ENCODE data around the gene PSME2.

The PSME2 gene

GRCh38 chr14:24122416-24122815 lies 24.0 kb downstream of the PSME2 start:
- no peak overlapping the region for H3K4me3 ChIP-seq (ENCODE audit: low read length)
- no peaks in the 10 kb centered on the region for H3K4me1 ChIP-seq (ENCODE audit: control insufficient read depth, insufficient read depth, low read length)
- no peak overlapping the region for H3K9ac ChIP-seq (ENCODE audit: low read length)
- H3K36me3 ChIP-seq (ENCODE audit: control insufficient read depth, insufficient read depth, low read length), result peaks cover 33% of the 10 kb centered on the region
- no peak overlapping the region for H3K27ac ChIP-seq (ENCODE audit: low read depth, low read length)
- H3K27me3 ChIP-seq (ENCODE audit: control insufficient read depth, insufficient read depth, low read length), result no peaks in the 10 kb centered on the region

- no peak overlapping the region for H3K27ac ChIP-seq (ENCODE audit: low read depth, low read length)
- no peaks in the 10 kb centered on the region for H3K4me1 ChIP-seq (ENCODE audit: control insufficient read depth, insufficient read depth, low read length)
- H3K36me3 ChIP-seq (ENCODE audit: control insufficient read depth, insufficient read depth, low read length), result peaks cover 33% of the 10 kb centered on the region
- H3K27me3 ChIP-seq (ENCODE audit: control insufficient read depth, insufficient read depth, low read length), result no peaks in the 10 kb centered on the region
- H3K9ac ChIP-seq (ENCODE audit: low read length), result no peak overlapping the region
- no peak overlapping the region for H3K4me3 ChIP-seq (ENCODE audit: low read length)
Observed at GRCh38 chr14:24121210-24121609, 25.2 kb downstream of the PSME2 start.

- Histone ChIP-seq H3K27me3 (ENCODE audit: control insufficient read depth, insufficient read depth, low read length) (no peaks in the 10 kb centered on the region), H3K27ac (ENCODE audit: low read depth, low read length) (no peak overlapping the region), H3K36me3 (ENCODE audit: control insufficient read depth, insufficient read depth, low read length) (peaks cover 33% of the 10 kb centered on the region), H3K9ac (ENCODE audit: low read length) (no peak overlapping the region), H3K4me3 (ENCODE audit: low read length) (no peak overlapping the region), H3K4me1 (ENCODE audit: control insufficient read depth, insufficient read depth, low read length) (peaks cover 8% of the 10 kb centered on the region)
Observed at GRCh38 chr14:24119691-24120090, 26.7 kb downstream of the PSME2 start.

- H3K36me3 ChIP-seq (ENCODE audit: control insufficient read depth, insufficient read depth, low read length), result peaks cover 24% of the 10 kb centered on the region
- peaks cover 14% of the 10 kb centered on the region for H3K4me1 ChIP-seq (ENCODE audit: control insufficient read depth, insufficient read depth, low read length)
- no peak overlapping the region for H3K9ac ChIP-seq (ENCODE audit: low read length)
- no peak overlapping the region for H3K4me3 ChIP-seq (ENCODE audit: low read length)
- no peaks in the 10 kb centered on the region for H3K27me3 ChIP-seq (ENCODE audit: control insufficient read depth, insufficient read depth, low read length)
- no peak overlapping the region for H3K27ac ChIP-seq (ENCODE audit: low read depth, low read length)
Observed at GRCh38 chr14:24117179-24117578, 29.2 kb downstream of the PSME2 start.

- Histone ChIP-seq H3K36me3 (ENCODE audit: control insufficient read depth, insufficient read depth, low read length) (peaks cover 22% of the 10 kb centered on the region), H3K27ac (ENCODE audit: low read depth, low read length) (no peak overlapping the region), H3K4me1 (ENCODE audit: control insufficient read depth, insufficient read depth, low read length) (peaks cover 14% of the 10 kb centered on the region), H3K27me3 (ENCODE audit: control insufficient read depth, insufficient read depth, low read length) (no peaks in the 10 kb centered on the region), H3K4me3 (ENCODE audit: low read length) (peak overlapping the region; percentile 95), H3K9ac (ENCODE audit: low read length) (no peak overlapping the region)
Observed at GRCh38 chr14:24116128-24116814, 30.1 kb downstream of the PSME2 start.

- Histone ChIP-seq H3K4me3 (ENCODE audit: low read length) (peak overlapping the region; percentile 95), H3K9ac (ENCODE audit: low read length) (peak overlapping the region; percentile 75), H3K4me1 (ENCODE audit: control insufficient read depth, insufficient read depth, low read length) (peaks cover 14% of the 10 kb centered on the region), H3K36me3 (ENCODE audit: control insufficient read depth, insufficient read depth, low read length) (peaks cover 22% of the 10 kb centered on the region), H3K27me3 (ENCODE audit: control insufficient read depth, insufficient read depth, low read length) (no peaks in the 10 kb centered on the region), H3K27ac (ENCODE audit: low read depth, low read length) (peak overlapping the region; percentile 96)
Observed at GRCh38 chr14:24115422-24116127, 30.8 kb downstream of the PSME2 start.

- H3K4me1 ChIP-seq (ENCODE audit: control insufficient read depth, insufficient read depth, low read length), result peaks cover 14% of the 10 kb centered on the region
- H3K27ac ChIP-seq (ENCODE audit: low read depth, low read length), result peak within 1 kb of the TSS; percentile 96
- H3K27me3 ChIP-seq (ENCODE audit: control insufficient read depth, insufficient read depth, low read length), result no peaks in the 10 kb centered on the region
- peak within 1 kb of the TSS; percentile 95 for H3K4me3 ChIP-seq (ENCODE audit: low read length)
- peak within 1 kb of the TSS; percentile 77 for H3K9ac ChIP-seq (ENCODE audit: low read length)
- peaks cover 20% of the 10 kb centered on the region for H3K36me3 ChIP-seq (ENCODE audit: control insufficient read depth, insufficient read depth, low read length)
Observed at GRCh38 chr14:24114532-24115421, 31.6 kb downstream of the PSME2 start, which contains the start of the genes DCAF11 and NRL. Gene DCAF11, plus strand, starts transcription at chr14:24114777. Its CDS starts 818 bp downstream, at chr14:24115595. Gene NRL, minus strand, starts transcription at chr14:24114949. Its CDS starts 32,101 bp downstream, at chr14:24082848.

GRCh38 chr14:24113801-24114531 lies 32.4 kb downstream of the PSME2 start:
- peaks cover 14% of the 10 kb centered on the region for H3K4me1 ChIP-seq (ENCODE audit: control insufficient read depth, insufficient read depth, low read length)
- H3K36me3 ChIP-seq (ENCODE audit: control insufficient read depth, insufficient read depth, low read length), result peaks cover 12% of the 10 kb centered on the region
- H3K27ac ChIP-seq (ENCODE audit: low read depth, low read length), result peak overlapping the region; percentile 96
- no peaks in the 10 kb centered on the region for H3K27me3 ChIP-seq (ENCODE audit: control insufficient read depth, insufficient read depth, low read length)
- H3K4me3 ChIP-seq (ENCODE audit: low read length), result peak overlapping the region; percentile 90
- peak overlapping the region; percentile 77 for H3K9ac ChIP-seq (ENCODE audit: low read length)

- no peaks in the 10 kb centered on the region for H3K27me3 ChIP-seq (ENCODE audit: control insufficient read depth, insufficient read depth, low read length)
- peaks cover 6% of the 10 kb centered on the region for H3K36me3 ChIP-seq (ENCODE audit: control insufficient read depth, insufficient read depth, low read length)
- H3K4me1 ChIP-seq (ENCODE audit: control insufficient read depth, insufficient read depth, low read length), result peaks cover 14% of the 10 kb centered on the region
- H3K4me3 ChIP-seq (ENCODE audit: low read length), result peak overlapping the region; percentile 90
- H3K27ac ChIP-seq (ENCODE audit: low read depth, low read length), result peak overlapping the region; percentile 96
- H3K9ac ChIP-seq (ENCODE audit: low read length), result peak overlapping the region; percentile 77
Observed at GRCh38 chr14:24113379-24113800, 33.0 kb downstream of the PSME2 start.

GRCh38 chr14:24110523-24110922 lies 35.9 kb downstream of the PSME2 start:
- no peak overlapping the region for H3K27ac ChIP-seq (ENCODE audit: low read depth, low read length)
- no peaks in the 10 kb centered on the region for H3K27me3 ChIP-seq (ENCODE audit: control insufficient read depth, insufficient read depth, low read length)
- H3K9ac ChIP-seq (ENCODE audit: low read length), result no peak overlapping the region
- no peaks in the 10 kb centered on the region for H3K36me3 ChIP-seq (ENCODE audit: control insufficient read depth, insufficient read depth, low read length)
- peaks cover 9% of the 10 kb centered on the region for H3K4me1 ChIP-seq (ENCODE audit: control insufficient read depth, insufficient read depth, low read length)
- H3K4me3 ChIP-seq (ENCODE audit: low read length), result no peak overlapping the region

- H3K27me3 ChIP-seq (ENCODE audit: control insufficient read depth, insufficient read depth, low read length), result no peaks in the 10 kb centered on the region
- H3K4me1 ChIP-seq (ENCODE audit: control insufficient read depth, insufficient read depth, low read length), result peaks cover 5% of the 10 kb centered on the region
- no peaks in the 10 kb centered on the region for H3K36me3 ChIP-seq (ENCODE audit: control insufficient read depth, insufficient read depth, low read length)
- H3K27ac ChIP-seq (ENCODE audit: low read depth, low read length), result no peak overlapping the region
- H3K4me3 ChIP-seq (ENCODE audit: low read length), result no peak overlapping the region
- H3K9ac ChIP-seq (ENCODE audit: low read length), result no peak overlapping the region
Observed at GRCh38 chr14:24110060-24110459, 36.4 kb downstream of the PSME2 start.
